A673 (cell line): ENCODE results near the gene GRM5. TPM values are rescaled to one million over a fixed set of nuclear protein-coding genes. Genes with fewer than 3 reads are reported as not detected.

Experiments
- BruUV-seq: library from RNA; stranded (reverse); fragments of 400-500 nt; replicated peaks from 2 replicates; lab custom pipeline; 2021; lab: Mats Ljungman, UMichigan
- CTCF ChIA-PET: fragments of 300-600 bp; sonication (Branson Sonifier 250); formaldehyde crosslinking; loops from one replicate; lab custom pipeline; 2022; ENCODE audit warnings: antibody characterized with exemption; lab: Charles Lee
- POLR2A ChIA-PET: fragments of 300-600 bp; sonication (Branson Sonifier 250); formaldehyde crosslinking; loops from one replicate; lab custom pipeline; 2022; ENCODE audit warnings: antibody characterized with exemption; ENCODE audit not compliant: low non-redundant PET; lab: Charles Lee
- DNase-seq: peaks from one replicate; pipeline ENCODE4 v3.0.0-alpha.2; 2015; ENCODE audit warnings: low spot score
- H3K27ac ChIP-seq: fragments of 200-600 bp; sonication (generic); 2 replicates; pipeline ENCODE4 v1.5.1; 2016; ENCODE audit warnings: mixed run types, low read depth, mild to moderate bottlenecking, mixed read lengths, antibody characterized with exemption, low read length; ENCODE audit not compliant: poor library complexity, severe bottlenecking
- H3K27me3 ChIP-seq: fragments of 200-600 bp; sonication (generic); replicated peaks from 2 replicates; pipeline ENCODE4 v1.6.1; 2017; ENCODE audit warnings: mixed run types, low read depth, mild to moderate bottlenecking, mixed read lengths, antibody characterized with exemption, low read length; ENCODE audit not compliant: insufficient read depth, poor library complexity
- H3K36me3 ChIP-seq: fragments of 200-600 bp; sonication (generic); 2 replicates; pipeline ENCODE4 v1.6.1; 2016; ENCODE audit warnings: mixed run types, mild to moderate bottlenecking, mixed read lengths, antibody characterized with exemption, low read length; ENCODE audit not compliant: insufficient read depth, poor library complexity, severe bottlenecking
- H3K4me1 ChIP-seq: fragments of 200-600 bp; sonication (generic); 2 replicates; pipeline ENCODE4 v1.6.1; 2017; ENCODE audit warnings: mixed run types, mild to moderate bottlenecking, mixed read lengths, antibody characterized with exemption, low read length; ENCODE audit not compliant: insufficient read depth, poor library complexity, severe bottlenecking
- H3K4me3 ChIP-seq: fragments of 200-600 bp; sonication (generic); 2 replicates; pipeline ENCODE4 v1.5.1; 2016; ENCODE audit warnings: low read depth, mixed run types, mild to moderate bottlenecking, mixed read lengths, low read length; ENCODE audit not compliant: poor library complexity, severe bottlenecking
- H3K9me3 ChIP-seq: fragments of 200-600 bp; sonication (generic); 2 replicates; pipeline ENCODE4 v1.6.1; 2016; ENCODE audit warnings: mixed run types, low read depth, mild to moderate bottlenecking, mixed read lengths, antibody characterized with exemption, low read length; ENCODE audit not compliant: poor library complexity, severe bottlenecking
- CTCF ChIP-seq: fragments of 300-800, 200-600 bp; sonication (generic); conservative IDR thresholded peaks from 2 replicates; pipeline ENCODE4 v1.5.1; 2017; ENCODE audit warnings: low read depth, mild to moderate bottlenecking, antibody characterized with exemption, low read length, moderate library complexity, mixed read lengths
- EZH2 ChIP-seq: fragments of 200-600 bp; sonication (generic); IDR thresholded peaks from 2 replicates; pipeline ENCODE4 v1.6.1; 2017; ENCODE audit warnings: borderline replicate concordance, low read depth, mild to moderate bottlenecking, mixed read lengths, antibody characterized with exemption, low read length; ENCODE audit not compliant: poor library complexity, severe bottlenecking
- intact Hi-C: fragments of 100-400 bp; cut with micrococcal nuclease; formaldehyde crosslinking; loops from one replicate; pipeline ENCODE4 v1.10.0; 2022; ENCODE audit not compliant: unreplicated experiment
- total RNA-seq: library from RNA; stranded (reverse); gene quantifications from 2 replicates; pipeline ENCODE4 v1.2.3, GENCODE V29; 2021

Gene GRM5
- total RNA-seq, 1 experiment from 2014 or later, result not detected

GRCh38 chr11:88603091-88603867 is 462.5 kb downstream of the GRM5 start:
- peaks cover 4% of the 10 kb centered on the region for H3K27me3 ChIP-seq
- TF ChIP-seq CTCF (no peak), EZH2 (no peak)
- no peaks in the 10 kb centered on the region for H3K36me3 ChIP-seq
- CTCF ChIA-PET, result no interaction called here
- BruUV-seq, result no TSS peak
- no peaks in the 10 kb centered on the region for H3K9me3 ChIP-seq
- POLR2A ChIA-PET, result no interaction called here
- H3K4me1 ChIP-seq, result no peaks in the 10 kb centered on the region
- no peak for DNase-seq
- no peak overlapping the region for H3K4me3 ChIP-seq
- no peak overlapping the region for H3K27ac ChIP-seq
- intact Hi-C loops, result no loop called here

DNA sequence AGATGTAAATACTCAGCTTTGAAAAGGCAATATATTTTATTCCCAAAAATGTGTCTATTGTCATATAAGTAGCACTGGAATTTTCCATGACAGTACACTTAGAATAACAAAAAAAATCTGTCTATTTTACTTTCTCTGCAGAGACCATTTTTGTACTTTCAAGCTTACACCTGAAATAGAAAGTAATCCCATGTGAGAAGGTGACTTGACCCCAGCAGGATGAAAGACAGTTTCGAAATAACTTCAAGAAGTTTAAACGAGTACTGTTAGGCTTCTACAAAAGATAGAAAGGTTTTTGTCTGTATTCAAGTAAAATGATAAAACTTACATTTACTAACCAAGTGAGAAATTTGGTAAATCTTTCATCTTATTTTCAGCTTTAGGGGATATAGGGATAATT is 468.4 kb downstream of the GRM5 start:
- intact Hi-C loops, result no loop called here
- CTCF ChIA-PET, result no interaction called here
- TF ChIP-seq CTCF, result no peak
- TF ChIP-seq EZH2, result no peak
- DNase-seq, result no peak
- H3K36me3 ChIP-seq, result no peaks in the 10 kb centered on the region
- no peak overlapping the region for H3K4me3 ChIP-seq
- peaks cover 4% of the 10 kb centered on the region for H3K27me3 ChIP-seq
- H3K27ac ChIP-seq, result no peak overlapping the region
- H3K9me3 ChIP-seq, result no peaks in the 10 kb centered on the region
- H3K4me1 ChIP-seq, result no peaks in the 10 kb centered on the region
- POLR2A ChIA-PET, result no interaction called here
- no TSS peak for BruUV-seq

GRCh38 chr11:88596786-88597185 is 469.0 kb downstream of the GRM5 start:
- Histone ChIP-seq H3K4me1 (no peaks in the 10 kb centered on the region), H3K9me3 (no peaks in the 10 kb centered on the region), H3K36me3 (no peaks in the 10 kb centered on the region), H3K27ac (no peak overlapping the region), H3K4me3 (no peak overlapping the region), H3K27me3 (peaks cover 8% of the 10 kb centered on the region)
- BruUV-seq, result no TSS peak
- ChIA-PET POLR2A (no interaction called here), CTCF (no interaction called here)
- intact Hi-C loops, result no loop called here
- no peak for DNase-seq
- TF ChIP-seq CTCF, result no peak
- no peak for TF ChIP-seq EZH2
